ENCODE data around the gene SLC7A6.

GRCh38 chr16:68234188-68235107 lies 29.9 kb upstream of the SLC7A6 start:
- TF ChIP-seq POLR2A (IDR thresholded peaks at IDR 0.05): no peak
- no peak for TF ChIP-seq CTCF (IDR thresholded peaks at IDR 0.05)

Measured in uterus (tissue), 2 donors.